ENCODE measurements around the gene MEIKIN.
"Not testable (repeated sequence)": the region's sequence is repeated elsewhere in the genome, so short reads cannot be mapped to it uniquely, and the experiment has no call there.

The MEIKIN gene

DNA sequence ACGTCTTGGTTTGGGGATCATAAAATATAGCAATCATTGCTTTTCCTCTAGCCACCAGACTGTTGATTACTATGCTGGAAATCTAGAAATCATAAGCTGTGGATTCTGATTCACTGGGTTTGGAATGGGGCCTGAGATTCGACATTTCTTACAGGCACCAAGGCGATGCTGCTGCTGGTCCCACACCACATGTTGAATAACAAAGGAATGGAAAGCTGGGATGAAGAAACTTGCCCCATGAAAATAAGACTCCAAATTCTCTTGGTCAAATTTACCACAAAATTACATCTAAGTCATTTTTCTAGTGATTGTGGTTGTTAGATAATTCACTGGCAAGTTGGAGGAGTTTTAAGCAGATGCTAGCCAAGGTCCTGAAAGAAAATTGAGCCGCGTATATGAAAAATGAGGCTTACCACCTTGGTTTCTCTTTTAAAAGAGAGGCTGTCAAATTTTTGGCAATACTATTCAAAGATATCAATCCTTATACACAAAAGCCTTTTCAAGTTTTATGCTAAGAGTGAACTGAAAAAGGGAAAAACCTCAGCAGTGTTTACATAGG, 23.0 kb upstream of the MEIKIN start:
- DNase-seq, result no peak

DNA sequence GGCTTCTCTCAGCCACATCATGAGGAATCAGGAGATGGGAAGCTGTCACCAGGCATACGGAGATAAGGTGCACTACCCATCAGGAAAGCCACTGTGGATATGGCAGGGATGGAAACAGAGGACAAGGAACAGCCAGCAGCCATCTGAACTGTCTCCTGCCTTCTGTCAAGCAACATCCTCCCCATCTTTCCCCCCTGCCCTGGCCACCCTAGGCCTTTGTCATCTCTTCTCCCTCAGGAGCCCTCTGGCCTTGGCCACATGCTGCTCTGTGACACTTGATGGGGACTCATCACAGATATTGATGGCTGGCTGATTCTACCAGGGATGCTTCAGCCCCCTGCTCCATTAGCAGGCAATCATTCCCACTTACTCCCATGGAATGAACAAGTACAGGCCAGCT, 21.1 kb upstream of the MEIKIN start:
- no peak for DNase-seq

DNA sequence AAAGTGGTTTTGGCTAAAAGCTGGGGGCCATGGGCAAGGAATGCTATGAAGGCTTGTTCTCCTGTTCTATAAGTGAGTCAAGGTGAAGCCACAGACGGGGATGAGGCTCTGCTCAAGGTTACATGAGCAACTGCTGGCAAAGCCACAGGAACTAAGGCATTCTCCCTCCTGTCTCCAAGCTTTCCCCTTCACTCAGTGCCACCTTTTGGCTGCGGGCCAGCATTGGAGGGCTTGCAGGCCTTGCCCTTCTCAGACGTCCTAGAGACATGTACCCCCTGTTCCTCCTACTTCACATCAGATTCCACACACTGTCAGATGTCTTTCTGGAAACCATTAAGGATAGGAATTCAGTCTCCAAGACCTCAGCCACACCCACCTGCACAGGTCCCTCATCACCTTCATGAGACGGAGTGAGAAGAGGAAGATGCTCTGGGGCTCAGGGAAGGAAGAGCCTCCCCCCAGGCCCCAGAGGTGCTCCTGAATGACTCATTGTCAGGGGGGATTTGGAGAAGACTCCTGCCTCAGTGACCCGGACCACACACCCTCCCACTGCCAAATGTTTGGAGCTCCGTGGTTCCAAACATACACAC, 20.5 kb upstream of the MEIKIN start:
- no peak for DNase-seq

DNA sequence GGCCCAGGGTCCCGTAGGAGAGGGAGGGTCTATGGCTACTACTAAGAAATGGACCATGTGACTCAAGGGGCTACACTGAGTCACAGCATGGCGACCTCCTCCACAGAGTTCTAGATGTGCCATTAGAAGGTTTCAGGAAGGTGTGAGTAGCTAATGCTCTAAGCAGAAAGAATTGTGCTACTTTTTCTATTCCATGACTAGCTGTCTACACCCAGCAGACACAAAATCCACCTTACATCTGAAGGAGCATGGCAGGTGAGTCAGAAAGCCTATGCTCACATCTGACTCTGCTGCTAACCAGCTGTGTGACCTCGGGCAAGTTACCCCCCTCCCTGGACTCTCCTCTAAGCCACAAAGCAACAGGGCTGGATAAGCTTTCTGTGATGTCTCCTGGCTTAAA, 14.4 kb upstream of the MEIKIN start:
- no peak for DNase-seq

DNA sequence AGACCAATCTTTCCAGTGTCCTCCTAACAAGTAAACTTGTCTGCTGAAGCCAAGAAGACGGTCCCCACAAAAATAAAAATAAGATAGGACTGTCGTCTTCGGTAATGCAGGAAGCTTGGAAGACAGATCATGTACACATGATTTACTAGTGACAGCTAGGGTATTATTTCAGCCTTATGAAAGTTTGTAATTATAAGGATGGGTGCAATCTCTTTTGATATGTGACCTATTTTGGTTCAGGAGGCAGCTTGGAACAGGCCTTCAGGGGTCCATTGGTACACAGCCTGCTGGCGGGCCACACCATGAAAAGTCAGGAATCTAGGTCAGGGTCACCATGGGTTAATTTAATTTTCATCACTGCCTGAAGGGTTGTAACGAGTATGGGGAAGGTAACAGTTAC, 13.7 kb upstream of the MEIKIN start:
- no peak for DNase-seq

DNA sequence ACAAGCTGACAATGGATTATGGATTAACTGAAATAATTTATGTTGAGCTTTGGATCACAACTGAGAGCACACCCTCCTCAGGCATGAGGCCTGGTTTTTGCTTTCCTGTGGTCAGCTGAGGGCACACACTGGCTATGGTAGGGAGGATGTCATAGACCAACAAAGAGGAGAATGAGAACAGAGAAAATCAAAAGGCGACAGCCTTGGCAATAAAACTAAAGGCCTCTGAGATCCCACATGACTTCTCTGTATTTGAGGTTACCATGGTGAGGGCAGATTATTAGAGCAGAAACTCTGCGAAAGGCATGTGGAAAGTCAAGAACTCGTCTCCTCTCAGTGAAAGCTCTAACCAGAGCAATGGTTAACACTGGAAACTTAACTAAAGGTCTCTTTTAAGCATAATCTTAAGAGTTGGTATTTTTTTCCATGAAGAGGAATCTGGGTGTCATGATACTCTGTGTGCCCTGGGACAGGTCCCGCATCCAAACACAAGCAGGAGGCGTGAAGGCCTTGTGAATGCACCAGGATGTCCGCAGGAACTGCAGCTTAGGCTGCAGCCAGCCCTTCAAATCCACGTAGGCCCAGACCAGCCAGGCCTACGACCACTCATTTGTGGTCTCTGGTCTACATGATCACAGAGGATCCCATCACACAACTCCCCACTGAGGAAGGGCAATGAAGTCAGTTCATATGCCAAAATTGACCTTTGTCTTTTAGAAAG, 12.4 kb upstream of the MEIKIN start:
- DNase-seq, result no peak

DNA sequence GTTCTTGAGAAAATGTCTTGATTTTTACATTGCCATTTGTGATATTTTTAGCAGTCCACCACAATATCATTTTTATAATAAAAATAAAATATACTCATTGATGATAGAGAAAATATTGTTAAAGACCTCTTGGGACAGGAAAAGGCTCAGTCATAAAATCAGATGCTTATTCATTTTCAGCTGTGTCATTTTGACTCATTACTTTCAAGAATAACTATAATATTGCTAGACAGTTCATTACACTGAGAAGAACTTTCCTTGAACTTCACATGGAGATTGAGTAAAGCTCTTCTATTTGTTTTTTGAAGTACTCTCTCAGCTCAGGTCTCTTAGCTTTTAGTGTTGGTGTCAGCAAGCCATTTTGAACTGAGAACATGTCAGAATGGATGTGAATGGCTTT, 8.5 kb upstream of the MEIKIN start:
- DNase-seq, result no peak

DNA sequence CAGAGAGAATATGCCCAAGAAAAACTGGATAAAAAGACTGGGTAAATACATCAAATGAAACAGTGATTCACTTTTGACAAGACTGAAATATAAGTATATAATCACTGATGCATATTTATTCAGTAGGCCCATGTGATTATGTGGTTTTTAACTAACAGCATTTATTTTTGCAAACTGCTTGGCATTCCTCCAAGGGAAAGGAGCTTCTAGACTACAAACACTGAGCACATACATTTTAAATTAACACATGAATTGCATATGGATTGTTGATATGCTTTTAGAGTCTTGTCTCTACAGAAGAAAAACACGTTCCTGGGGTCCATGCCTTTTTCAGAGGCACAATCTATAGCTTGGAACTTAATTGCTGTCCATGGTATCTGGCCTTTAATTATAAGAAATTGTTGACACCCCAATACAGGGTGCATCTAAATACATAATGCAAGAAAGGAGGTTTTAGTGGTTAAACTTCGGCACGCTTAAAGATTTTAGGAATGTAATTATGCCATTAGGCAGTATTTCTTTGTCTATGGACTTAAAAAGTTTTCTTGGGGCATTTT, 6.9 kb upstream of the MEIKIN start:
- DNase-seq, result no peak

DNA sequence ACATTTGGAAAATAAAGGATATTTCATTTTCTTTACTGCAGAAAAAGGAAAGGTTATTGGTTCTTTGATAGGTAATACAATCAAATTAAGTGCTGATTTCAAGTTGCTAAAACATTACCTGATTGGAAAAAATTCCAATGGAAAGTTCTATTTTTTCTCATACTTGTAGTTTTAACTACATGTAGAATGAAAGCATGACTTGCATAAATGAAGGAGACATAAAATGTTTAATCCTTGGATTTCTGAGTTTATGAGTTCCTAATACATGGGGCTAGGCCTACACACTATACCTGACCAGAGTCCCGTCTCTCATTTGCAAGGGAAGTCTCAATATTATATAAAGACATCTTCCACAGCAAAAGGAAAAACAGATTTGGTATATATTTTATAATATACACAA, 5.2 kb upstream of the MEIKIN start:
- no peak for DNase-seq

DNA sequence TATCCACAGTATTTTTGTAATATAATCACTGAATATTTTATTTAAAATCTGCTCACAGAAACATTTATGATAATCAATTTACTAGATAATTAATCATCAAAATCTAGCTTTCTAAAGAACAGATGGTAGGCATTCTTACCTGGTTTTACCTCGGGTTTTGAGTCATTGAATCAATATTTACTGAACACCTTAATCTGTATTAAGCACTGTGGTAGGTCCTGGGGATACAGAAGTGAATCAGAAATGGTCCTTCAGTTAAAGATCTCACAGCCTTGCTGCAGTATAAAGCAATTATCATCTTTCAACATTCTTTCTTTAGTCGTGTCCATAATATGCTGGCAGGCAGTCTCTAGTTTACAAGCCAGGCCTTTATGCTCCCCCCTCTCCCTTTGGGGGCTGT, 2.0 kb upstream of the MEIKIN start:
- no peak for DNase-seq

DNA sequence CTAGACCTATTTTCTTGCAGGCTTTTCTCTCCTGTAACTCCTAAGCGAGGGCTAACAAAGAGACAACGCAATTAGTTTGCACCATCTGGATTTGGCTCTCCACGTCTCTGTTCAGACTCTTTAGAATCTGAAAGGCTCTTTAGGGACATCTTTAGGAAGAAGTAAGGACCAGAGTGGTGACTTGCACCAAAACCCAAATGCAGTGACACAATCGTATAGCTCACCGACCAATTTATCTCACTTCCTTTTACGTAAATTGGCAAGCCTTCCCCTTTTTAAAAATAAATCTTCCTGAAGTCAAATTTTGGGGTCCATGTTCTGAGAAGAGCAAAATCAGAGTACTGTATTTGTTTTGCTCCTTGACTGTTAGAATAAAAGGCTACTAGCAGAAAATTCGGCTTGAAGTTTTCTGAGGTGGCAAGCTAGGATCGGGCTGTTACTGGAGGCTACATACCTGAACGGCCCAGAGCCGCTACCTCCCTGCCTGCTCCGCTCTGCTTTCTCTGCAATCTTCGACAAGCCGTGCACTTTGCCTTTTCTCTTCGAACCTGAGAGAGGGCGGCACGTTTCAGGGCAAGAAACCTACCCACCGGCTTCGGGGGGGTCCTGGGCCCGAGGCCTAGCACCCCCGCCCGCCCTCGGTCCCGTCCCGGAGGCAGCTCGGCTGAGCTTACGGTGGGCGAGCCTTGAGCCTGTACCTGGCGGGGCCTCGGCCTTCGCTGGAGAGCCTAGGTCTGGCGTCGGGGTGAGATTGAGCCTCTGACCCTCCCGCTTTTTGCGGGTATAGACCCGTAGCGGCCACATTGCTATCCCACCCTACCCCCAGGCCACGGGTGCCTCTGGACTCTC, 537 bp downstream of the MEIKIN start:
- no peak for DNase-seq

DNA sequence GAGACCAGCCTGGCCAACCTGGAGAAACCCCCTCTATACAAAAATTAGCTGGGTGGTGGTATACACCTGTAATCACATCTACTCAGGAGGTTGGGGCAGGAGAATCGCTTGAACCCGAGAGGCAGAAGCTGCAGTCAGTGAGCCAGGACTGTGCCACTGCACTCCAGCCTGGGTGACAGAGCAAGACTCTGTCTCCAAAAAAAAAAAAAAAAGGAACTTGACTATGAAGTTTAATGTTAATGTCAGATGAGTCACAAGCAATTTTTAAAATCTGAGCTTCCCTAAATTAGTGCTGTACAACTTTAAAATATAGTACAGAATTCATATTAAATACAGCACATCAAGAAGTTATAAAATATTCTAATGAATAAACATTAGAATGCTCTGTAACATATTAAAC, 1.5 kb downstream of the MEIKIN start:
- no peak for DNase-seq

DNA sequence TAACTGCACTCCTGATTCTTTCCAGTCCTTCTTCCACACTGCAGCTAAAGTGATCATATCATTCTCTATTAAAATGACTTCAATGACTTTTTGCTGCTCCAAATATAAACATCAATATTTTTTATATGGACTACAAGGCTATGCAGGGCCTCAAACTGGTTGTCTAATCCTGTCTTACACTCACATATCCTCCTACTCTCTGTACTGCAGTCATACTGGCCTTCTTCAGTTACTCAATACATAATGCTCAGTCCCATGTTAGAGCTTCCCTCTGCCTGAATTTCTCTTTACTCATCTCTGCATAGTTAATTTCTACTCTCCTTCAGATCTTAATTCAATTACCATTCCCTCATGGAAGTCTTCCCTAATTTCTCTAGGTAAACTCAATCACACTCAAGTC, 3.4 kb downstream of the MEIKIN start:
- no peak for DNase-seq

DNA sequence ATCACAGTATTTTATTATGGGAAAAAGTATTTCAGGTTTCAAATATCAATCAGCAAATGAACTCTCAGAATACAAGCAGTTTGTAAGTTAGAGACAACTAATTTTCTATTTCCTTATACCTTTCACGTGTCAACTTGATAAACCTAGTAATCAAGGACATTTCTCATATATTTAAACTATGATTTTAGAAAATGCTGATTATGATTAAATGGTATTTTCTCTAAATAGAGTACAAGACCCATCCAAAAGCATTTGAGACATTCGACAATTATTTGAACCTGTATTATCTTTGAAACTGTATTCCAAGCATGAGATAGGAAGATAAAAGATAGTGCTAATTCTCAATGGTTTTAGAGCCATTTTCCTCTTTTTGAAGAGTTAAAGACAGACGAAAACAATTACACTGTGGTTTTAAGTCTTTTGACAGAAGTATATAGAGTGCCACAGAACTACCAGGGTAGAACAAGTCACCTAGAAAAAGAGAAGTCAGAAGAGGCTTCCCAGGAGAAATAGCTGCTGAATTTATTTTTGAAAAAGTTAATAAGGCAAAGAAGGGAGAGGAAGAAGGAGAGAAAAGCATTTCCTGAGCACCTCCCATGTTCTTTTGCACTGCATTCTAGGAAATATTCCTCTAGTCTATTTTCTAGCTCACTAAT, 5.6 kb downstream of the MEIKIN start:
- DNase-seq, result no peak

DNA sequence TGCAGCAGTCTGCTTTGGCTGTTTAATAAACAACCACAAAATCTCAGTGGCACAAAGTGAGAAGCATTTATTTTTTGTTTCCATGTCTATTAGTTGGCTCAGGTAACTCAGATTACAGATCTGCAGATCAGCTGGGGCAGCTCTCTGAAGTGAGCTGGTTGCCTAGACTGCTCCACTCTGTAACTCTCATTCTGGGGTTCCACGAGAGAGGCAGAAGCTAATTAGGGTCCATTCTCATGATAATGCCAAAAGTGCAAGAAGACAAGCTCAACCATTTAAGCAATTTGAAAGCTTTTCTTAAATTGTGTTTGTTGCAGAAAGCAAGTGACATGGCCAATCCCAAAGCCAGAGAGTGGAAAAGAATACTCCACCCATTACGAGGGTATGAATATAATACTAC, 13.2 kb downstream of the MEIKIN start:
- DNase-seq, result no peak

DNA sequence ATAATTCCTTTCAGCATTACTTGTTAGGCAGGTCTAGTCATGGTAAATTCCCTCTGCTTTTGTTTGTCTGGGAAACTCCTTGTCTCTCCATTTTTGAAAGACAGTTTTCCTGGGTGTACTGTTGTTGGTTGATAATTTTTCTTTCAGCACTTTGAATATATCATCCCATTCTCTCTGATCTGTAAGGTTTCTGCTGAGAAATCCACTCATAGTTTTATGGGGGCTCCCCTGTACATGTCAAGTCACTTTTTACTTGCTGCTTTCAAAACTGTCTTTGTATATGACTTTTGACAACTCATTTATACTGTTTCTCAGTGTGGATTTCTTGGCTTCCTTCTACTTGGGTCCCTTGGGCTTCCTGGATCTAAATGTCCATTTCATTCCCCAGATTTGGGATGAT, 16.5 kb downstream of the MEIKIN start:
- DNase-seq, result no peak

DNA sequence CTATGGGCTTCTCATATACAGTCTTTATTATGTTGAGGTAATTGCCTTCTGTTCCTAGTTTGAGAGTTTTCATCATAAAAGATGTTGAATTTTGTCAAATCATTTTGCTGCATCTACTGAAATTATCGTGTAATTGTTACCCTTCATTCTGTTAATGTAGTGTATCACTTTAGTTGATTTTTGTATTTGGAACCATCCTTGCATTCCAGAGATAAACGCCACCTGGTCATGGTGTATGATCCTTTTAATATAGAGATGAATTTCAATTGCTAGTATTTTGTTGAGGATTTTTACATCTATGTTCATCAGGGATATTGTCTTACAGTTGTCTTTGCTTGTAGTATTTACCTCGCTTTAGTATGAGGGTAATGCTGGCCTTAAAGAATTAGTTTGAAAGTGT, 19.3 kb downstream of the MEIKIN start:
- no peak for DNase-seq

DNA sequence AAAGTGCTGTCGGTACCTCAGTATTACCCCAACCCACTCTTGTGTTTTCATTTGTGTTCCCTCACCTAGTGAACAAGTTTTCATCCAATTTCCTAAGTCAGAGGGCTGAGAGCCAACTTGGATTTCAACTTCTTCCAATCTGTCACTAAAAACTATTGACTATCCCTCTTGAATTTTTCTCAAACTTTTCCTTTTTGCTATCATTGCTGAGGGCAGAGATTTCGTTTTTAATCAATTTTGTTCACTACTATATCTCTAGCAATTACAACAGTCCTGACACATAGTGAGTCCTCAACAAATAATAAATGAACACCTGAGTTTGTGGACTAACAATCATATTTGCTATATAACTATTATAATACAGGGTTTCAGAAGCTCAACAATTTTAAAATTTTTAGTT, 29.0 kb downstream of the MEIKIN start:
- DNase-seq, result no peak

DNA sequence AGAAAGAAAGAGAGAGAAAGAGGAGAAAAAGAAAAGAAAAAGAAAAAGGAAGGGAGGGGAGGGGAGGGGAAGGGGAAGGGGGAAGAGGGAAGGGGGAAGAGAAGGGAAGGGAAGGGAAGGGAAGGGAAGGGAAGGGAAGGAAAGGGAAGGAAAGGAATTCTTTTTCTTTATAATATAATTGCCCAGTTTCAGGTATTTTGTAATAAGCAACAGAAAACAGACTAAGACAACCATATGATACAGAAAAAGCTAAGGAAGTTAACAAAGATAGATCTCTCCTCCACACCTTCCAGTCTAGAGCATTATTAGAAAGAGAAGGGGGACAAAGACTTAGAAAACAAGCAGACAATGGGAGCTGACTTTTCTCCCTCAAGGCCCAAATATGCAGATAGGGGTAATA, 31.0 kb downstream of the MEIKIN start:
- no peak for DNase-seq

DNA sequence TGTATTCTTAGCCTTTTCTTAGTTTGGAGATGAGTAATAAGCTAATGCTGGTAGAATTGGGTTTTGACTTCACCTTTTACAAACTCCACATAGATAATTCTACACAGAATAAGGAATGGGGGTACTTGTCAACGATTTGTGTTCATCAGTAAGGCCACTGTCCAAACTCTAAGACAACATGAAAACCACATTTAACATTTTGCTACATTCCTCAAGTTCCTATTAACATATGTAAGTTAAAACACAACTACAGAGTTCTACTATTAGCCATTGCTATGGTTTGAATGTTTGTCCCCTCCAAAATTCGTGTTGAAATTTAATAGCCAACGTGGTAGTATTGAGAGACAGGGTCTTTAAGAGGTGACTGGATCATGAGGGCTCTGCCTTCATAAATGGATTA, 31.9 kb downstream of the MEIKIN start:
- DNase-seq, result no peak

DNA sequence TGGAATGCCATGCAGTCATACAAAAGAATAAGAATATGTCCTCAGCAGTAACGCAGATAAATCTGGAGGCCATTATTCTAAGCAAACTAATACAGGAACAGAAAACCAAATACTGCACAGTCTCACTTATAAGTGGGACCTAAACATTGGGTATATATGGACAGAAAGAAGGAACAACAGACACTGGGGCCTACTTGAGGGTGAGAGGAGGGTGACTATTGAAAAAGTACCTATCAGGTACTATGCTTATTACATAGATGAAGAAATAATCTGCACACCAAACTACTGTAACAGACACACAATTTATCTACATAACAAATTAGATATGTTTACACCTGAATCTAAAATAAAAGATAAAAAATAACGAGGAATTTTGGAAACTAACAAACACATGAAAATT, 38.8 kb downstream of the MEIKIN start:
- DNase-seq, result no peak

DNA sequence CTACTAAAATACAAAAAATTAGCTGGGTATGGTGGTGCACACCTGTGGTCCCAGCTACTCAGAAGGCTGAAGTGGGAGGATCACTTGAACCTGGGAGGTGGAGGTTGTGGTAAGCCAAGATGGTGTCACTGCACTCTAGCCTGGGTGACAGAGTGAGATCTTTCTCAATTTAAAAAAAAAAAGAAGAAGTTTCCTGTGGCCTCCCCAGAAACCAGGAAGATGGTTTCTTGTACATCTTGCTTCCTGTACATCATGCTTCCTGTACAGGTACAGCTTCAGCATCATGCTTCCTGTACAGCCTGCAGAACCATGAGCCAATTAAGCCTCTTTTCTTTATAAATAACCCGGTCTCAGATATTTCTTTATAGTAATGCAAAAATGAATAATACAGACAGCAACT, 43.2 kb downstream of the MEIKIN start:
- not testable (repeated sequence) for DNase-seq

DNA sequence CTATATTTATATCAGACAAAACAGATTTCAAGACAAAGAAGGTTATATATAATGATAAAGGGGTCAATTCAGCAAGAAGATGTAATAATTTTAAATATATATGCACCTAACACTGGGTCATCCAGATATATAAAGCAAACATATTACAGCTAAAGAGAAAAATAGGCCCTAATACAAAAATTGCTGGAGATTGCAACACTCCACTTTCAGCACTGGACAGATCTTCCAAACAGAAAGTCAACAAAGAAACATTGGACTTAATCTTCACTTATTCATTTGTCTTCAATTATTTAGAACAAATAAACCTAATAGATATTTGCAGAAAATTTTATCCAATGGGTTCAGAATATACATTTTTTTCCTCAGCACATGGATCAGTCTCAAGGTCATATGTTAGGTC, 45.8 kb downstream of the MEIKIN start:
- DNase-seq, result no peak

Data from amniotic stem cell (primary cell).